Hepatocyte (in vitro differentiated cells): Measurements from ENCODE around the gene TBC1D1. TPM values are rescaled to one million over a fixed set of nuclear protein-coding genes. Genes with fewer than 3 reads are reported as not detected.

Source experiments
- DNase-seq: peaks from one replicate; pipeline ENCODE4 v3.0.0-alpha.2; 2016; ENCODE audit warnings: low spot score
- H2AFZ ChIP-seq: fragments of 200-600 bp; sonication (generic); 2 replicates; pipeline ENCODE4 v1.6.0; 2016; ENCODE audit warnings: antibody characterized with exemption, mild to moderate bottlenecking
- H3K27ac ChIP-seq: fragments of 200-600 bp; sonication (generic); 2 replicates; pipeline ENCODE4 v1.5.1; 2016; ENCODE audit warnings: mild to moderate bottlenecking
- H3K27me3 ChIP-seq: fragments of 200-600 bp; sonication (generic); 2 replicates; pipeline ENCODE4 v1.6.1; 2016
- H3K36me3 ChIP-seq: fragments of 200-600 bp; sonication (generic); replicated peaks from 2 replicates; pipeline ENCODE4 v1.5.1; 2016; ENCODE audit warnings: low read depth; ENCODE audit not compliant: insufficient read depth
- H3K4me1 ChIP-seq: fragments of 200-600 bp; sonication (generic); 2 replicates; pipeline ENCODE4 v1.5.1; 2016; ENCODE audit warnings: mild to moderate bottlenecking, moderate library complexity; ENCODE audit not compliant: insufficient read depth
- H3K4me2 ChIP-seq: fragments of 200-600 bp; sonication (generic); 2 replicates; pipeline ENCODE4 v1.6.0; 2016
- H3K4me3 ChIP-seq: fragments of 200-600 bp; sonication (generic); 2 replicates; pipeline ENCODE4 v1.5.1; 2016; ENCODE audit warnings: mild to moderate bottlenecking
- H3K79me2 ChIP-seq: fragments of 200-600 bp; sonication (generic); 2 replicates; pipeline ENCODE4 v1.6.0; 2017; ENCODE audit warnings: mild to moderate bottlenecking
- H3K9me2 ChIP-seq: fragments of 200-600 bp; sonication (generic); replicated peaks from 2 replicates; pipeline ENCODE4 v1.6.0; 2017; ENCODE audit warnings: mild to moderate bottlenecking; ENCODE audit not compliant: insufficient read depth
- H3K9me3 ChIP-seq: fragments of 200-600 bp; sonication (generic); 2 replicates; pipeline ENCODE4 v1.5.1; 2016; ENCODE audit warnings: low read depth, mild to moderate bottlenecking
- H4K20me1 ChIP-seq: fragments of 200-600 bp; sonication (generic); 2 replicates; pipeline ENCODE4 v1.6.0; 2016; ENCODE audit warnings: mild to moderate bottlenecking; ENCODE audit not compliant: insufficient read depth, poor library complexity, severe bottlenecking
- EZH2 ChIP-seq: fragments of 200-600 bp; sonication (generic); IDR thresholded peaks from 2 replicates; pipeline ENCODE4 v1.6.1; 2016; ENCODE audit warnings: antibody characterized with exemption, mild to moderate bottlenecking, borderline replicate concordance
- EZH2phosphoT487 ChIP-seq: fragments of 200-600 bp; sonication (generic); IDR thresholded peaks from one replicate; pipeline ENCODE4 v1.6.1; 2018; ENCODE audit warnings: antibody characterized with exemption, mild to moderate bottlenecking, low read depth, moderate library complexity; ENCODE audit not compliant: unreplicated experiment, severe bottlenecking
- WGBS: methylation state at CpG from one replicate; pipeline ENCODE4 v1.1.6; 2016; ENCODE audit warnings: low lambda C conversion rate; ENCODE audit errors: missing lambda C conversion rate; 5-methylcytosine and 5-hydroxymethylcytosine counted together
- polyA plus RNA-seq: library from polyadenylated mRNA; unstranded; fragments of >200 nt; fragmentation: Nextera tagmentation; extraction: Ambion mirVana; gene quantifications from 2 replicates; pipeline ENCODE4 v1.2.1, GENCODE V29; 2016
- total RNA-seq: library from RNA; depleted of rRNA; stranded (reverse); fragments of >200 nt; gene quantifications from 2 replicates; pipeline ENCODE4 v1.2.3, GENCODE V29; 2014
- TF ChIP-seq, protein P1 (sequence below): fragments of 200-600 bp; sonication (generic); IDR thresholded peaks from 2 replicates; pipeline ENCODE4 v1.5.1; 2016; ENCODE audit warnings: antibody characterized with exemption, mild to moderate bottlenecking; ENCODE audit not compliant: poor library complexity

Gene TBC1D1
- total and polyA plus RNA-seq, 2 experiments from 2014 or later: 45.6 to 117 TPM

DNA sequence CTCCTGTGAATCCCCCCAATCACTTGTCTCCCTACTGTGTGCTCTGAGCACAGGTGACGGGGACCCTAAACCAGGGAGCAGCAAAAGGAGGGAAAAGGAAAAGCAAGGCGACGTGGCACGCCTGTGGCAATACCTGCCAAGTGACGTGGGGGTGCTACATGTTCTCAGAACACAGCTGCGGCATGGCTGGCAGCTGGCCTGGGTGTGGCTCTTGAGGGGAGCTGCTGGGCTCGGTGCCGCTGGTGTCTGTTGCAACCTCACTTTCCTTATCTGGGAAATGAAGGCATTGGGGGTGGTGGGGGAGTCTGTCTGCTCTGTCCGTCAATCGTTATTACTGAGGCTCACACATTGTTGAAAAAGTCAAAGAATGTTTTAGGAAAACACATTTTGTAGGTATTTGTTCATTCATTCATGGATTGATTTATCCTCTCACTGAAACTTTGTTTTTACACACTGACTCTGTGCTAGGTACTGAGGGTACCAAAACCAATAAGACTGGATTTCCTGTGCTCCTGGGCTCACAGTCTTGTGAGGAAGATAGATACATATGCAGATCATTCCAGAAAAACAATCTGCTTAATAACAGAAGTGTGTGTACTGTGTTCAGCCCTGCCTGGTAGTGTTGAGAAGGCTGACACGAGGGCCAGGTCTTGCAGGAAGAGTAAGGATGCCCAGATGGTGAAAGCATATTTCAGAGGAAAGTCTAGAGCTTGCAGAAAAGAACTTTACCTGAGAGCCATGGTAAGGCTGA, 286.9 kb downstream of the TBC1D1 start:
- Histone ChIP-seq H3K36me3 (no peaks in the 10 kb centered on the region), H4K20me1 (no peaks in the 10 kb centered on the region), H3K27ac (peak overlapping the region; percentile 2), H3K4me3 (no peak overlapping the region), H3K27me3 (no peaks in the 10 kb centered on the region), H3K4me1 (peaks cover 4% of the 10 kb centered on the region), H3K79me2 (no peaks in the 10 kb centered on the region), H3K9me3 (no peaks in the 10 kb centered on the region), H3K9me2 (no peaks in the 10 kb centered on the region), H2AFZ (no peak overlapping the region), H3K4me2 (no peak overlapping the region)
- TF ChIP-seq EZH2: no peak
- TF ChIP-seq, protein P1, sequence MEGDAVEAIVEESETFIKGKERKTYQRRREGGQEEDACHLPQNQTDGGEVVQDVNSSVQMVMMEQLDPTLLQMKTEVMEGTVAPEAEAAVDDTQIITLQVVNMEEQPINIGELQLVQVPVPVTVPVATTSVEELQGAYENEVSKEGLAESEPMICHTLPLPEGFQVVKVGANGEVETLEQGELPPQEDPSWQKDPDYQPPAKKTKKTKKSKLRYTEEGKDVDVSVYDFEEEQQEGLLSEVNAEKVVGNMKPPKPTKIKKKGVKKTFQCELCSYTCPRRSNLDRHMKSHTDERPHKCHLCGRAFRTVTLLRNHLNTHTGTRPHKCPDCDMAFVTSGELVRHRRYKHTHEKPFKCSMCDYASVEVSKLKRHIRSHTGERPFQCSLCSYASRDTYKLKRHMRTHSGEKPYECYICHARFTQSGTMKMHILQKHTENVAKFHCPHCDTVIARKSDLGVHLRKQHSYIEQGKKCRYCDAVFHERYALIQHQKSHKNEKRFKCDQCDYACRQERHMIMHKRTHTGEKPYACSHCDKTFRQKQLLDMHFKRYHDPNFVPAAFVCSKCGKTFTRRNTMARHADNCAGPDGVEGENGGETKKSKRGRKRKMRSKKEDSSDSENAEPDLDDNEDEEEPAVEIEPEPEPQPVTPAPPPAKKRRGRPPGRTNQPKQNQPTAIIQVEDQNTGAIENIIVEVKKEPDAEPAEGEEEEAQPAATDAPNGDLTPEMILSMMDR: no peak
- no peak for TF ChIP-seq EZH2phosphoT487
- no peak for DNase-seq
- 78% methylated on average over 11 of the region's 11 CpGs for WGBS

DNA sequence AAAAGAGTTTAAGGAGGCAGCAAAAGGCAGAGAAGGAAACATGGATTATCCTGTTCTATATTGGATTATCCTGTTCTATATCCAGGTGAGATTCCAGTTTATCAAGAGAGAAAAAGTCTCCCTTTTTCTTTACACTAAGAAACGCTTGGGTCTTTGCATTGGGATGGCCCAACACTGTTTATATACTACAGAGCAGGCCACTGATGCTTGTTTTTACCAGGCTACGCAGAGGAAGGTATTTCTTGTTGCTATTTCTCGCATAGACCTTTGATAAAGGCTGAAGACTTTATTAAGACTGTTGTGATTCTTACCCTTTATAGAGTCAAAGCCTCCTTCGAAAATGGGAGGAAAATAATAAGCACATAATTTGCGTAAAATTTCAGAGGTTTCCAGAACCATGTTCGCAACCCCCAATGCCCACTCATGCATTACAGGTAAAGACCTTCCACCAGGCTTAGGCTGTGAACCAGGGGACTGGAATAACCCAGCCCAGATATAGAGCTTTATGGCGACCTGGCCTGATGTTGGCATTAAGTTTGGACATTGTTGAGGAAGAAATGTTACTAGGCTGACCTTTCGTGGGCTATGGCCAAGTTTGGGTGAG, 287.6 kb downstream of the TBC1D1 start:
- Histone ChIP-seq H4K20me1 (no peaks in the 10 kb centered on the region), H3K36me3 (no peaks in the 10 kb centered on the region), H2AFZ (no peak overlapping the region), H3K9me2 (no peaks in the 10 kb centered on the region), H3K4me1 (peaks cover 4% of the 10 kb centered on the region), H3K4me2 (no peak overlapping the region), H3K79me2 (no peaks in the 10 kb centered on the region), H3K4me3 (no peak overlapping the region), H3K9me3 (no peaks in the 10 kb centered on the region), H3K27me3 (no peaks in the 10 kb centered on the region), H3K27ac (no peak overlapping the region)
- 70% methylated on average over 8 of the region's 8 CpGs for WGBS
- DNase-seq: no peak
- TF ChIP-seq EZH2phosphoT487 (no peak), EZH2 (no peak)
- TF ChIP-seq, protein P1: no peak

DNA sequence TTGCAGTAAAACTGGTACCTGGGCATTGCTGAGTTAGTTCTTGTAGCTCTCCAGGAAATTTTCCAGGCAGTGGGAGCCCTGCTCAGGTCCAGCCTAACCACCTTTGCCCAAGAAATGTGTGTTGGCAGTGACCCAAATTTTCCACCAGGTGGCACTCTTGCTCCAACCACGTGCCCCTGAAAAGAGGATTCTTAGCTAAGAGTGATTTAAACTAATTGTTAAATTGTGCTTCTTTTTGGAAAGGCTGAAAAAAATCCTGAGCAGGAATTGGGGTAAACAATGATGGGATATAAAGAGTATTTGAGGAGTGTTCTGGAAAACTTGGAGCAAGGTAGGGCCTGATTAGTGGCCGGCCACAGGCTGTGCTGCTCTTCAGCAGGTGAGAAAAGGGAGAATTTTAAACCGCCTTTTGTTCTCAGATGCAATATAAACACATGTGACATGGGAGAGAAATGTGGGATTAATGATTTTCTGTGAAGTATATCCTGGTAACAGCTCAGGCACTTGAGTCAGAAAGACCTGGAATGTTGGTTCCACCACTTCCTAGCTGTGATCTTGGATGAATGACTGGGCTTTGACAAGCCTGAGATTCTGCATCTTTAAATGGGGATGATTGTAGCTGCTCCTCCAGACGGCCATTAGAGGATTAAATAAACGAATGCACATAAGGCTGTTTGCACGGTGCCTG, 288.9 kb downstream of the TBC1D1 start:
- TF ChIP-seq, protein P1: peak; percentile 98
- TF ChIP-seq EZH2phosphoT487 (no peak), EZH2 (no peak)
- DNase-seq: peak; percentile 89
- H4K20me1 ChIP-seq: no peaks in the 10 kb centered on the region
- H3K4me3 ChIP-seq: no peak overlapping the region
- no peak overlapping the region for H2AFZ ChIP-seq
- 39% methylated on average over 6 of the region's 6 CpGs for WGBS
- peak overlapping the region; percentile 36 for H3K27ac ChIP-seq
- no peaks in the 10 kb centered on the region for H3K36me3 ChIP-seq
- H3K9me2 ChIP-seq: no peaks in the 10 kb centered on the region
- H3K27me3 ChIP-seq: no peaks in the 10 kb centered on the region
- no peaks in the 10 kb centered on the region for H3K9me3 ChIP-seq
- H3K79me2 ChIP-seq: no peaks in the 10 kb centered on the region
- H3K4me1 ChIP-seq: peaks cover 4% of the 10 kb centered on the region
- H3K4me2 ChIP-seq: no peak overlapping the region
